Measurements from ENCODE around the gene GAS2.
A peak's percentile ranks its signal among the peaks of the same experiment; 100 is the strongest.

GAS2 gene

GRCh38 chr11:22674470-22675439, 8.3 kb downstream of the GAS2 start:
- no peak for DNase-seq
- no peak for ATAC-seq

GRCh38 chr11:22677153-22677903, 10.9 kb downstream of the GAS2 start:
- no peak for ATAC-seq
- DNase-seq, result no peak

DNA sequence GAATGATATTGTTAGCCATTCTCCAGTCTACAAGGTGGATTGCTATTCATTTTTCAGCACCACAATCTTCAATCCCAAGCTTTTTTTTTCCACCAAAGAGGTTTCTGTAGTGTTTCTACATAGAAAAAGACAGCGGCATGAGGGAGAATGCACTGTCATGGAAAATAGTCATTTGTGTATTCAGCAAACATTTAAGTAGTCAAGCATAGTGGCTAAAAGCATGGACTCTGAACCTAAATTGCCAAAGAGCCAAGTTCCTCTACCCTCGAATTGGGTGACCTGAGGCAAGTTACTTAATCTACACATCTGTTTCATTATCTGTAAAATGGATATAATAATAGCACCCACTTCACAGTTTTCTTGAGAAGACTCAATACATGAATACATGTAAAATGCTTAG, 14.2 kb downstream of the GAS2 start:
- DNase-seq (no peak), ATAC-seq (no peak)

- ATAC-seq (no peak), DNase-seq (no peak)
These were observed 14.9 kb downstream of the GAS2 start for GRCh38 chr11:22681281-22681812.

DNA sequence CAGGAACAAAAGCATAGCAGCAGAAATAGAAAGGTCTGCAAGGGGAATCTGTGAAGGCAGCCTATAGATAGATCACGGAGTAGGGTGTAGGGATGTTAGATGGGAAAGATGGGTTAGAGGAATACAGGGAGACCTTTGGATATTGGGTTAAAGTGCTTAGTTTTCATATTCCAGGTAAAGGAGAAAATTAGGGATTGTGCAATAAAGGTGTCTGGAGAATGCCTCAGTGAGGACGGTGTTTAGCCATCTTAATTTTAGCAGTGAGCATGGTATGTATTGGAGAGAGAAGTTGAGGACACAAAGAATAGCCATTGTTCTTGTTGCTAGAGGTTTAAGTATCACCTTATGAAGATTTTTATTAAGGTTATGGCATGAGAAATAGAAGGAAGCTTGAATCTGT, 17.7 kb downstream of the GAS2 start:
- DNase-seq (no peak), ATAC-seq (no peak)

GRCh38 chr11:22685111-22685510, 18.7 kb downstream of the GAS2 start:
- ATAC-seq (no peak), DNase-seq (no peak)

DNA sequence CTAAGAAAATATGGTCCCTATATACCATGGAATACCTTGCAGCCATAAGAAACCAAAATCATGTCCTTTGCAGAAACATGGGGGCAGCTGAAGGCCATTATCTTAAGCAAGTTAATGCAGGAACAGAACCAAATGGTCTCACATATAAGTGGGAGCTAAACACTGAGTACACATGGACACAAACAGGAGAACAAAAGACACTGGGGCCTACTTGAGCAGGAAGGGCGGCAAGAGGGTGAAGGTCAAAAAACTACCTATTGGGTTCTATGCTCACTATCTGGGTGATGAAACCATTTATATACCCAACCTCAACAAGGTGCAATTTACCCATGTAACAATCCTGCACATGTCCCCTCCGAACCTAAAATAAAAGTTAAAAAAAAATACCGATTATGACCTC, 22.5 kb downstream of the GAS2 start:
- ATAC-seq (no peak), DNase-seq (no peak)

- ATAC-seq (no peak), DNase-seq (no peak)
These were observed 23.8 kb downstream of the GAS2 start for GRCh38 chr11:22690257-22690656.

DNA sequence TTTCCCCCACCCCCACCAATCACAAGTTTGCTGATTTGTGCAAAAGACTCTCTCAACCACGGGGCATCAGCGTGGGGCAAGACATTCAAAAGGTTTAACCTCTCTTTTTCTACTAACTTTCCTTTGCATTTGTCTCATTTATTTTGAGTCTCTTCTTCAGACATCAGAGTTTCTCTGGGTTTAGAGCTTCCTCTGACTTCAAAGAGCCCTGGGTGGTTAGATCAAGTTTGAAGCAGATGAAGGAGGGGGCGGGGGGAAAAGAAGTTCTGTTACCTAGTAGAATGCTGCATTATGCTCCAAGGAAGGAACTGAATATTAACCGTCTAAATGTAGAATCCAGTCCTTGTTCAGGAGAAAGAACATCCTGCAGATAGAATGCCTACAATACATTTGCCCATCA, 24.5 kb downstream of the GAS2 start:
- DNase-seq (peak; percentile 7), ATAC-seq (no peak)

DNA sequence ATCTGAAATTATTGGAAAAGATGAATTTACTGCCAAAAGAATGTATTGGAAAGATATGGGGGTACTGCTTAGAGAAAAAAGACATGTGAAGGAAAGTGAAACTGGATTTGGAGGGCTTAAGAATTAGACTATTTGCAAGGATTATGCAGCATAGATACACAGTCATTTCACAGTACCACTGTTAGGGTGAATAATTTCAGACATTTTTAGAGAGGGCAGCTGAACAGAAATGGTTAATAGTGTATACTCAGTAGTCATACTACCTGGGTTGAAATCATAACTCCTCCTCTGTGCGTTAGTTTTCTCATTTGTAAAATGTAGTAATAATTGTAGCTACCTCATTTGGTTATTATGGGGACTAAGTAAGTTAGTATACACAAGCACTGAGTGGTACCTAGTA, 33.0 kb downstream of the GAS2 start:
- DNase-seq (no peak), ATAC-seq (peak; percentile 56)

- ATAC-seq, result no peak
- no peak for DNase-seq
These were observed 35.6 kb downstream of the GAS2 start for GRCh38 chr11:22702031-22702430.

DNA sequence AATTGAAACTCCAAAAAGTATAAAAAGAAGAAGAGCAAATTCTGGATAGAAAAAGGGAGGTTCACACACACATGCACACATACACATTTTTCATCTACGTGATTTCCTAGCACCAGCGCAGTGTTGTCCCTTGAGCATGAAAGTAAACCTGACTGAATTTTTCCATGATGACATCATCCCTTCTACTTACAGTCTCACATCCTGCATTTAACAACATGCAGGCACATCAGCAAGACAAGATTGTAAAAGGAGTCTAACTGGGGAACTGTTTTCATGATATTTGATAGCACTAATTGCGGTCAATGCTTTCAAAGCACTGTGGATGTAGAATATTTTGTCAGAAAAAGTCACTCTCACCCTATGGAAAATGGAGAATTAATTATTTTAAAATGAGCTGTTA, 36.6 kb downstream of the GAS2 start:
- DNase-seq, result peak; percentile 17

GRCh38 chr11:22703591-22703990, 37.2 kb downstream of the GAS2 start:
- DNase-seq (no peak), ATAC-seq (no peak)

More for the DNA sequence above, 36.6 kb downstream of the GAS2 start:
- ATAC-seq, result peak; percentile 96

DNA sequence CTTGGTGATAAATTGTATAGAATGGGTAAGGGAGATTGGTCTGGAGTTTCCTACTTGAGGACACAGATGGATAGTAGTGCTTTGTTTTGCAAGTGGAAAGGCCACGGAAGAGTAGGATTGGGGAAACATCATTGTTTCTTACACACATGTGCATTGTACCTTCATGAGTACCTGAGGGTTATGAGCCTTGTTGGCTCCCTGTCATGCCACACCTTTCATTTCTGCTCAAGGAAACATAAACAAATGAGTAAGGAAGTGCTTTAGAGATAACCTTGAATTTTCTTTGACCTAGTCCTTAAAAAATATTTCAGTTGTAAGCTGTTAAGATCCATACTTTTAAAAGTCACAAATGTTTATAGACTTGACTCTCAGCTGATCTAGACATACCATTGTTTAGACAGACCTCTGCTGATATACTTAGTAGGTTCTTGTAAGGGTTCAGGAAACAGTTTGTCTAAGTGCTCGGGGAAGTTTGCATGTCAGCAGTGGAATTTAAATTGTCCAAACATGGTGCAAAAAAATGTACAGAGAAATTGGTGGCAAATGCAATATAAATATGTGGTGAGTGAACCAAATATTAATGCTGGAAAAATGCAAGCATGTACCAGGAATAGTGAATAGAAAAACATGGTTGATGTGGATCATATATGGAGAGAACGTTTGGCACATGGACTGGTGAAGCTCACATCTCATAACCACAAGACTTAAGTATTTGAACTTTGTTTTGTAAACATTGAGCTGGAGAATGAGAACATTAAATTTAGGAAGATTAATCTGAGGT, 40.9 kb downstream of the GAS2 start:
- no peak for DNase-seq
- no peak for ATAC-seq

GRCh38 chr11:22711071-22711770, 44.8 kb downstream of the GAS2 start:
- ATAC-seq (no peak), DNase-seq (no peak)

DNA sequence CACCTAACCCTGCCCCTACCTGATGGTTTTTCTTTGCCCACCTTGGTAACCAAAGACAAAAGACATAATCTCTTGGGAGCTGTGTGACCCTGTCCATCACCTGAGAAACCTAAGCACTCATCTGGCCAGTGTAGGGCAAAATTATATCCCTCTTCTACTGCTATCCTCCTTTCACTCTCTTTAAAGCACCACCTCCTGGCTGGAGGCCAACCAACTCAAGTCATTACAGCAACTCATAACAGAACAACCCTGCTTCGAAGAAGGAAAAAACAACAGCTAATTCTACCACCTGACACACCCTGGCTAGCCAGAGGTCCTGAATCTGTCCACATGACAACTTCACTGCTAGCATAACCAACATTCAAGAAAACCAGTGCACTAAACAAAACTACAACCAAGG, 45.5 kb downstream of the GAS2 start:
- no peak for ATAC-seq

GRCh38 chr11:22713336-22713735, 46.9 kb downstream of the GAS2 start:
- ATAC-seq, result no peak
- no peak for DNase-seq

More for the DNA sequence above, 45.5 kb downstream of the GAS2 start:
- DNase-seq, result no peak

GRCh38 chr11:22715971-22716370, 49.6 kb downstream of the GAS2 start:
- DNase-seq, result no peak
- ATAC-seq, result no peak

DNA sequence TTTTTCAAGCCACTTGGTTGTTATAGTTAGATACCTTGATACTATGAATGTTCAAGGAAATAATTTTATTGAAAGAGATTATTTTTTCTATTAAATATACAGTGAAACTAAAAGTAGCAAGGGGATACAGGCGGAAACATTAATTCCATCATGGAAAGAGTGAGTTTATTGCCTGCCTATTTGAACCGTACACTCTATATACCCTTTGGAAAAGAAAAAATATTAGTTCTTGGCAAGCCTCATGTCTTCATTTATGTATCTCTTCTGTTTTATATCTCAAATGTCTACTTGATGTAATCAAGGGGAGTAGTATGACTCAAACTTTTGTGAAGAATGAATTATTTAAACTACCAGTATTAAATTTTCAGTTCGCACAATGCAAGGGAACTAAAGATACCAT, 54.0 kb downstream of the GAS2 start:
- ATAC-seq (no peak), DNase-seq (no peak)

DNA sequence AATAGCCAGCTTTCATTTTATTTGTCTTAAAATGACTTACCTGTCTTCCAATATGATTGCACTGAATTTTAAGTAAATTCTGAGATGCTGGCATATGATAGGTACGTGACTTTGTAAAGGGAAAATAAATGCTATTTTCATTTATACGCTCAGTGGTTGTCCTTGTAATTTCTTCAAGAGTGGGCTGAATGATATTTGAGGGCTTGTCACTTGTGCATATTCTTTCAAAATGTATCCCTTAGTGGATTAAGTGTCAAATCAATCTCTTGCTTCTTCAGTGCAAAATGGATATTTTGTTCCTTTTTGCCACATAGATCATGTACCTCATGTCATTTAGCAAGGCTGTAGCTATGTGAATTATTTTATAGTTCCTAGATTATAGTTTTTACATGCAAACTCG, 56.9 kb downstream of the GAS2 start:
- no peak for DNase-seq
- no peak for ATAC-seq

DNA sequence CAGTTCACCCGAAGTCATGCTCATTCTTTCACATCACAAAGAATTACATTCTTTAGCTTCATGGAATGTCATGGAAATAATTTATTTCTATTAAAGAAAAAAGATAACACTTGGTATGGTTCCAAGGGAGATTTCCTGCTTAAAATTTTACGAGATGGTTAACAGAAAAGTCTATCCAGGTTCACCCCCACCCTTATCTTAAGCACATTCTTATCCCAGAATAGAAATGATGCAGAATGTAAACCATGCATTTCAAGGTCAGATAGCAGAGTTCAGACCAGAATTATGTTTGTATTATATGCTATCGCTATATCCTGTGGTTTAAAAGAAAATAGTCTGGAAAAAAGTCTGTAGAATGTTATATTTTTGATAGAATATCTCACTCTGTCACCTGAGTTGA, 58.7 kb downstream of the GAS2 start:
- ATAC-seq (no peak), DNase-seq (no peak)
